CD4-positive, alpha-beta T cell treated with Interleukin-17A for 1 hour (primary cell): ENCODE data around the gene CXCL11.
"Not testable (repeated sequence)": the region's sequence is repeated elsewhere in the genome, so short reads cannot be mapped to it uniquely, and the experiment has no call there.

ENCODE experiments used
- DNase-seq: peaks from one replicate; pipeline ENCODE4 v3.0.0-alpha.2; 2020

CXCL11 gene

DNA sequence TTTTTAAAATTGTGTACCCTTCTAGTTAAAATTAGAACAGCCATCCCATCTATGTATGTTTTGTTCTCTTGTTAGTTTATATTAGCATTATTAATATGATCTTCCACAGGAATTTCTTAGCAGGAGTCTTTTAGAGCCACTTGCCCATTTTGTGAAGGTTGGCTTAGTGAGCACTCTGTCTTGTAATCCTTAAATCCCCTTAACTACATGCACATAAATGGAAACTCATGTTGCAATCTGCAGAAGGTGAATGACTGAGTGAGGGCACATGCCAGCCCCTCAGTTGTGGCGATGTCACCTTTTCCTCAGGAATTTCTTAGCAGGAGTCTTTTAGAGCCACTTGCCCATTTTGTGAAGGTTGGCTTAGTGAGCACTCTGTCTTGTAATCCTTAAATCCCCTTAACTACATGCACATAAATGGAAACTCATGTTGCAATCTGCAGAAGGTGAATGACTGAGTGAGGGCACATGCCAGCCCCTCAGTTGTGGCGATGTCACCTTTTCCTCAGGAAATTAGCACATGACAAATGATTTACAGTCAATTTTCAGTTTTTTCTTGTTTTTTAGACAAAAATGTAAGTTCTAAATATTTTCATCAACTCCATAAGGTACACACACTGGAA, 37.2 kb downstream of the CXCL11 start:
- not testable (repeated sequence) for DNase-seq

DNA sequence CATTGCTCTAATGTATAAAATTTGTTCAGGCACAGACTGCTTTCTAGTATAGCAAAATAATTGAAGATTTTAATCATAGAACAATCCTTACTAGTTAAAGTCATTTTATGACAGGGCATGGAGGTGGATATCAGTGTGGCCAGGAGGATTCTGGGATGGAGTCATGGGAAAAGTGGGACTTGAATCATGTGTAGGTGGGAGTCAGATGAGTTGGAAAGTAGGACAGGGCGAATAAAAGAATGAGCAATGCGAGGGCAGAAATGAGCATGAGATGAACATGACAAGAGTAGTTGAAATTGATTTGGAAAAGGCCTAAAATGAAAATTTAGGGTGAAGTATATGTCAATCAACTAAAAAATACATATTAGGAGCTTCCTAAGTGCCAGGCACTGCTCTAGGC, 37.9 kb downstream of the CXCL11 start:
- no peak for DNase-seq

DNA sequence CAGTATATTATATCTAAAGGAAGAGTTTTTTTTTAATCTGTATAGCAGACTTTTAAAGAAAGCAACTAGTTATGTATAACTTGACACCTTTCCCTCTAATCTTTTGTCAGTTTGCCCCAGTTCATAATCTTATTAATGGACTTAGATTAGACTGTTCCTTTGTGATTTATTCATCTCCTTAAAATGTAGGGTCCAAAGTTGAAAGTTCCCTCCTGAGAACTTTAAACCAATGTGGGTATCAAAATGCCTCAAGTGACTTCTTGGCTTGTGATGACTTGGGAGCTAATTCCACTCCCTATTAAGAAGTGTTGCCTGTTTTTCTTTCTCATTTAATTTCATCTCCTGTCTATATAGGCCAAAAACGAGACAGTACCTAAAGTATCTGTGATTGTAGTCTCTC, 38.8 kb downstream of the CXCL11 start:
- DNase-seq, result no peak

GRCh38 chr4:75995727-75996126, 40.1 kb downstream of the CXCL11 start:
- peak; percentile 65 for DNase-seq

GRCh38 chr4:75992462-75992861, 43.4 kb downstream of the CXCL11 start:
- DNase-seq, result no peak

DNA sequence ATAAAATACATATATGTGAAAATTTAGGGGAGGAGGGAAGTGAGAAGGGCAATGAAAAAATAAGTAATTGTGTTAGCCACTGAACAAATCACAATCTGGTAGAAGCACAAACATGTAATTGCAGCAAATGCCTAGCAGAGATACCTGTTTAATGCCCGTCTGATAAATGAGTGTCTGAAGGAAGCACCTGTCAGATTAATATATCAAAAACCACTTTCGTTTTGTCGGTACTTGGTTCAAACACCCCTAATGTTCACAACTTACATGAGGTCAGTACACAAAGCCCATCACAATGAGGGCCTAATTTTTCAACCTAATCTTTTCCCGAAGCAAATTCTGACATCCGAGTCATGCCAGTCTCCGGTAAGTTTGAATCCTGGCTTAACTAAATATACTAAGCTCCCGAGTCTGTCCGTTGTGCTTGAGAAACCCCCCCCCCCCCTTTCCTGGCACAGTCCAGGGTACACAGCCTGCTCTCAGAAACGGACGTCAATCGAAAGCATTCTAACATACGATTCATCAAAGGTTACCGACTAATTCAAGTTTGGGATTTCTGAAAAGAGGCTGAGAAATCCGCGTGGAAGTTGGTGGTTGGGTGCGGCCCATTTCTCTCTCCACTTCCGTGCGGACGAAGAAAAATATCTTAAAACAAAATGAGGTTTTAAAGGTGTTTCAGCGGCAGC, 45.9 kb downstream of the CXCL11 start:
- peak; percentile 14 for DNase-seq

GRCh38 chr4:75985116-75985515, 50.8 kb downstream of the CXCL11 start:
- no peak for DNase-seq
